AG04449 (cell line): Measurements from ENCODE around the gene HHIPL1.

Experiments
- CTCF ChIA-PET: fragments of 350-600 bp; formaldehyde crosslinking; extraction: SDS; loops from one replicate; lab custom pipeline; 2021; ENCODE audit warnings: antibody characterized with exemption; lab: Yijun Ruan, JAX
- POLR2A ChIA-PET: fragments of 400-600, 350-600 bp; formaldehyde crosslinking; extraction: SDS; loops from one replicate; lab custom pipeline; 2020; ENCODE audit warnings: antibody characterized with exemption, inconsistent platforms; lab: Yijun Ruan, JAX
- DNase-seq: peaks from one replicate; pipeline ENCODE4 v3.0.0-alpha.2; 2010; ENCODE audit warnings: low read depth, low spot score
- H3K4me3 ChIP-seq: 2 replicates; pipeline ENCODE4 v1.5.1; 2011; ENCODE audit warnings: low read depth, mild to moderate bottlenecking, control low read depth, low read length
- CTCF ChIP-seq: IDR thresholded peaks from one replicate; pipeline ENCODE4 v1.5.1; 2011; ENCODE audit warnings: mild to moderate bottlenecking, moderate library complexity, low read length, control low read depth, inconsistent platforms; ENCODE audit not compliant: insufficient read depth; ENCODE audit errors: missing control alignments

Gene HHIPL1

GRCh38 chr14:99606359-99606758 lies 38.6 kb upstream of the HHIPL1 start:
- DNase-seq = no peak
- ChIA-PET POLR2A (interaction anchor here (0.9 to 2.6 kb wide), 2 partner anchors 10 to 17 kb away, joined by 3 to 18 read pairs; no protein-coding TSS in a partner anchor), CTCF (interaction anchor here (1.0 to 7.7 kb wide), 7 partner anchors 12 to 279 kb away, joined by 3 to 91 read pairs (median 5); no protein-coding TSS in a partner anchor)
- no peak overlapping the region for H3K4me3 ChIP-seq
- no peak for TF ChIP-seq CTCF

- H3K4me3 ChIP-seq = no peak overlapping the region
- ChIA-PET CTCF (interaction anchor here (0.7 to 7.7 kb wide), 10 partner anchors 8 to 86 kb away, joined by 3 to 91 read pairs (median 6); no protein-coding TSS in a partner anchor), POLR2A (no interaction called here)
- TF ChIP-seq CTCF = no peak
- DNase-seq = no peak
These were observed 36.3 kb upstream of the HHIPL1 start for GRCh38 chr14:99608591-99608990.

GRCh38 chr14:99609245-99610170 lies 35.4 kb upstream of the HHIPL1 start:
- no peak overlapping the region for H3K4me3 ChIP-seq
- DNase-seq = no peak
- POLR2A ChIA-PET = no interaction called here
- peak; percentile 56 for TF ChIP-seq CTCF
- CTCF ChIA-PET = interaction anchor here (0.7 to 7.7 kb wide), 15 partner anchors 9 to 87 kb away, joined by 3 to 91 read pairs (median 5); no protein-coding TSS in a partner anchor

- no peak overlapping the region for H3K4me3 ChIP-seq
- ChIA-PET CTCF (no interaction called here), POLR2A (no interaction called here)
- no peak for TF ChIP-seq CTCF
- no peak for DNase-seq
These were observed 33.3 kb upstream of the HHIPL1 start for GRCh38 chr14:99611646-99612045.

- ChIA-PET POLR2A (interaction anchor here (1.1 kb wide), 1 partner anchor 11 kb away, joined by 3 read pairs; no protein-coding TSS in a partner anchor), CTCF (interaction anchor here (0.6 kb wide), 1 partner anchor 16 kb away, joined by 3 read pairs; no protein-coding TSS in a partner anchor)
- DNase-seq = no peak
- H3K4me3 ChIP-seq = no peak overlapping the region
- no peak for TF ChIP-seq CTCF
These were observed 32.7 kb upstream of the HHIPL1 start for GRCh38 chr14:99612071-99612737.
